Measurements from ENCODE around the gene RILPL1.

DNA sequence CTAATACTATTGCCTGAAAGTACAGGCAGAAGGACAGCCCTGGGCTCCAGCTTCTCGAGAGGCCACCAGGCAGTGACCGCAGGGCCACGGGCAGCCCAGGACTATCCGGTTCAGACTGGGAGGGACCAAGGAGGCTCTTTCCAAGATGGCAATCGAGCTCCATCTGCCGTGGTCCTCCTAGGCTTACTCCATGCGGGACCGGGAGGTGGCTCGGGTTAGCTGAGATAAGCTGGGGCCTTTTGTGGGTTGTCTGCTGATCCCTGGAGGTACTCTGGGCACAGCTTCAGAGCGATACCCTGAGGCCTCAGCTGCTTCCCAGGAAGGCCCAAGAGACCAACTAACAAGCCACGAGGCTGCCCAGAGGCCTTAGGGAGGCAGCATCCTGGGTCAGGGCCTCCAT lies 42.5 kb downstream of the RILPL1 start:
- TF ChIP-seq, protein P1, sequence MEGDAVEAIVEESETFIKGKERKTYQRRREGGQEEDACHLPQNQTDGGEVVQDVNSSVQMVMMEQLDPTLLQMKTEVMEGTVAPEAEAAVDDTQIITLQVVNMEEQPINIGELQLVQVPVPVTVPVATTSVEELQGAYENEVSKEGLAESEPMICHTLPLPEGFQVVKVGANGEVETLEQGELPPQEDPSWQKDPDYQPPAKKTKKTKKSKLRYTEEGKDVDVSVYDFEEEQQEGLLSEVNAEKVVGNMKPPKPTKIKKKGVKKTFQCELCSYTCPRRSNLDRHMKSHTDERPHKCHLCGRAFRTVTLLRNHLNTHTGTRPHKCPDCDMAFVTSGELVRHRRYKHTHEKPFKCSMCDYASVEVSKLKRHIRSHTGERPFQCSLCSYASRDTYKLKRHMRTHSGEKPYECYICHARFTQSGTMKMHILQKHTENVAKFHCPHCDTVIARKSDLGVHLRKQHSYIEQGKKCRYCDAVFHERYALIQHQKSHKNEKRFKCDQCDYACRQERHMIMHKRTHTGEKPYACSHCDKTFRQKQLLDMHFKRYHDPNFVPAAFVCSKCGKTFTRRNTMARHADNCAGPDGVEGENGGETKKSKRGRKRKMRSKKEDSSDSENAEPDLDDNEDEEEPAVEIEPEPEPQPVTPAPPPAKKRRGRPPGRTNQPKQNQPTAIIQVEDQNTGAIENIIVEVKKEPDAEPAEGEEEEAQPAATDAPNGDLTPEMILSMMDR (IDR thresholded peaks at IDR 0.05) = no peak
- no peak for TF ChIP-seq POLR2AphosphoS5 (IDR thresholded peaks at IDR 0.05)
